ENCODE results near the gene MPRIP.

MPRIP gene

GRCh38 chr17:17073581-17074403 is 31.5 kb downstream of the MPRIP start:
- DNase-seq: no peak

DNA sequence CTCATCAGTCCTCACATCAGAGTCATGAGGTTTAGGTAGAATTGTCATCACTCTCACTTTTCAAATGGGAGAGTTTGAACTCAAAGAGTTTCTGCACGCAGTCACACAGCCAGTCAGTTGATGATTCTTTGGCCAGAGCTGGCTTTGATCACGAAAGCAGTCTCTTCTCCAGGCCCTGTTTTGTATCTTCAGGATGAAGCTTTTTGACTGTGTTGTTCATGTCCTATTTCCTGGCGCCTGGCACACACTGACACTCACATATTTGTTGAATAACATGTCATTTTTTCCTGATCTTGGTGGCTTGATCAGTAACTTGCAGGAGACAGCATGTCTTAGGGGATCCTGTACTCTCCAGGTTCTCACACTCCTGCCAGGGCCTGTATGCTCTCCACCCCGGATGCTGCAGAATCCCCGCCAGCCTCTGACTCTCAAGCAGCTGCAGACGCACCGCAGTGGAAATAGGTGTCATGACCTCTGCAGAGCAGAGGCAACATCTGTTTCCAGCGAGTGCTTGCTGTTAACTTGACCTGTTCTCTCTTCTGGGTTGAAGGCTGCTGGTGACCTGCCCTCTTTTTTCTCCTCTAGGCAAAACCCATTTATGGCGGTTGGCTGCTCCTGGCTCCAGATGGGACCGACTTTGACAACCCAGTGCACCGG is 33.0 kb downstream of the MPRIP start:
- DNase-seq: no peak

- DNase-seq: no peak
These were observed 33.8 kb downstream of the MPRIP start for GRCh38 chr17:17076066-17076465.

DNA sequence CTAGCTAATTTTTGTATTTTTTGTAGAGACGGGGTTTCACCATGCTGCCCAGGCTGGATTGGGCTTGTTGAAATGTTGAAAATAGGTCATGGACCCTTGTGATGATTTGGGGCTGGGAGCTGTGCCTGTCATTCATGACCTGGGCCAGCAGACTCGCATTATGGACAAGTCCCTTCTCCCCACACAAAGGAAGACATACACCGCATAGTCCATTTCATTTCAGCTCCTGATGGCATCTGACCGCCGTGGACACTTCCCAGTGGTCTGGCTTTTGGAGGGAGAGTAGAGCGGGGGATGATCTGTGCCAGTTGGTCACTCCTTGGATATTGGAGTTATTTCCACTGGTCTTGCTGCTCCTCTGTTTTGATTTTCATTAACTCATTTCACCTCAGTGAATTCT is 34.8 kb downstream of the MPRIP start:
- DNase-seq: no peak

DNA sequence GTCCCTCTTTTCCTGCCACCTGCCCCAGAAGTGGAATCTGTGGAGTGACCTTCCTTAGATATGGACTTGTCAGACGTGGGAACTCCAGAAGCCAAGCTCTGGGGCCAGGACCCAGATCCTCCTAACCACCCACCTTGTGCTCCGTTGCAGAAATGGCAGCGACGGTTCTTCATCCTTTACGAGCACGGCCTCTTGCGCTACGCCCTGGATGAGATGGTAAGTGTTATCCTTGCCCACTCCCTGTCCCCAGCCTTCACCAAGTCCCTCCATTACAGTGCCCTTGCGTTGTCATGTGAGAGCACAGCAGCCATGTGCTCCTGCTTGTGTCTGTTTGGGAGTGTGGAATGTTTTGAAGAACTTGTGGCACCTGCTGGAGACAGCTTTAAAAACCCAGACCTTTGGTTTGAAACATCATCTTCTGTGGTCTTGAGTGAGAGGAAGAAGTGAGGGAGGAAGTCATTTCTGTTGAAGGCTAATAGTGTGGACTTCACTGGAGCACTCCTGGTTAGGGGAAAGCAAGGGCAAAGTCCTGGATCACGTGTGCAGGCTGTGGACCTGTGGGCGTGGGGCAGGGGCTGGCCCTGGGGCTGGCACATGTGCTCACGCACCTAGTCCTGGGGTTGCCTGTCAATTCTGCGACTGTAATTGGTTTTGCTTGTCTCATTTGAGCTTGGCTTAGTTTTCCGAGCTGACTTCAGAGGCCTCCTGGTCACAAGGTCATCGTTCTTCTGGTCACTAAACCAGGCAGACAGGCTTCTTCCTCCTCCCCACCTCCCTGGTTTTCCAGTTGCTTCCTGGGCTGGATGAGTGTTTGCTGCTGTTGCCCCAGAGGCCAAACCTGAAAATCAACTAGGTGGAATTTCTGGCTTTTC is 35.8 kb downstream of the MPRIP start:
- DNase-seq: no peak

DNA sequence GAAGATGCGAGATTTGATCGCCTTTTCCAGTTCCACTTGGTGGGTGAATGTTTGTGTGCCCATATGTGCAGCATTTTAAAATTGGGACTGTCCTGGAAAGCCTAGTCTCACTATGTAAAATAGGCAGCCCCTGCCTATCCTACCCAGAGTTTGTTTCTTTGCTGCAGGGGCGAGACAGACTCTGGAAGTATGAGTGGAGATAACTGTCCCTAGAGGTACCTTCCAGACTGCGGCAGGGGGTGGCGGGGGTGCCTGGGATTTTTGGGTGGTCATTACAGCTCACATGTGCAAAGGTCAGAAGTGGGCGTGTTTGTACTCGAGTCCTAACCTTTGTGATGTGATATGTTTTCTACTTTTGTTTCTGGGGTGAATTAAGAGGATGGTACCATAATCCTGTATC is 36.6 kb downstream of the MPRIP start:
- DNase-seq: no peak

- DNase-seq: no peak
These were observed 37.1 kb downstream of the MPRIP start for GRCh38 chr17:17079336-17079735.

GRCh38 chr17:17079761-17080160 is 37.5 kb downstream of the MPRIP start:
- no peak for DNase-seq

GRCh38 chr17:17080181-17080631 is 37.9 kb downstream of the MPRIP start:
- no peak for DNase-seq

GRCh38 chr17:17080781-17081180 is 38.5 kb downstream of the MPRIP start:
- DNase-seq: no peak

GRCh38 chr17:17081304-17081940 is 39.2 kb downstream of the MPRIP start:
- DNase-seq: no peak

DNA sequence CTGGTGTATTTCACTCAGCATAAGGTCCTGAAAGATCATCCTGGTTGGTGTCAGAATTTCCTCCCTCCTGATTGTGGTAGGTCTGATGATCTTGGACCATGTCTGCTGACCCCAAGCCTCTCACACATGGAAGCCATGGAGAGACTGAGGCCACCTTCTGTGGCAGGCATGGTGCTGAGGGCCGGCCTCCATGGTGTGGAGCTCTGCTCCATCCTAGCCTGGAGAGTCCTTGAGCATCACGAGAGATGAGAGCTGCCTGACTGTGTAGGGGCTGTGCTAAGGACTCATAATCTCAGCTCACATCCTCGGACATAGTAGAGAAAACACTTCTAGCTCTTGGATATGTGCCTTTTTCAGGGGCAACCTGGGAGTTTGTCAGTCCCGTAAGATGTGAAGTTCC is 40.6 kb downstream of the MPRIP start:
- DNase-seq: no peak

- DNase-seq: no peak
These were observed 42.1 kb downstream of the MPRIP start for GRCh38 chr17:17084317-17084835.

GRCh38 chr17:17084941-17085340 is 42.7 kb downstream of the MPRIP start:
- no peak for DNase-seq

DNA sequence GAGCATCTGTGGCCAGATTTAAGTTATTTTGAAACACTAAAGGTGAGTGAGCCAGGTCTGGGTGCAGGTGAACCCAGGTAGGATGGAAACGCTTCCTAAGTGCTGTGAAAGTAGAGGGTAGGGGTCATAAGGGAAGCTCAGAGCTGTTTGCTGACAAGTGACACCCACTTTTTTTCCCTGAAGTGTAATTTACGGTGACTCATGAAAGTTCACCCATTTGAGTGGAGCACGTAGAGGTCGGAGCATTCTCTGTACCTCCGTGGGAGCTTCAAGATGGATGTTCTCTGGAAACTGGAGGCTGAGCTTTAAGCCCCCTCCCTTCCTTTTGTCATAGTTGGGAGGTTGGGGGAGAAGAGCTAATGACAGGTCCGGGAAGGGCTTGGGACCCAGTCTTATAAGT is 44.3 kb downstream of the MPRIP start:
- DNase-seq: no peak

GRCh38 chr17:17087424-17088015 is 45.3 kb downstream of the MPRIP start:
- DNase-seq: no peak

DNA sequence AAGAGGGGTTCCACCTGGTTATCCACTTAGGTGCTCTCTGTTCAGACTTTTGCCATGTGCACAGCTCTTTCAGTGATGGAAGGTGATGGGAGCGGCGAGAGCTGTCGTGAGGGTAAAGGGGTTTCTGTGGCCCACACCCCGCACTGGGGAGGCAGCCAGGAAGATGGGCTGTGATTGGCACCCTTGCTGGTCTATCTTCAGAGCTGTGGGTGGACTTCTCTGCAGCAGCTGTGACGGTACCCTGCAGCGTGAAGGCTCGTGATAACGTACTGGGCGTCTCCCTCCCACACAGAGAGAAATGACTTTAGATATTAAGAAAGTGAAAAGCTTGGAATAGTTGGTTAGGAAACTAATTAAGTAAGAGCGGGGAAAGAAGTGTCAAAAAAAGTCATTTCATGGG is 45.8 kb downstream of the MPRIP start:
- DNase-seq: no peak

GRCh38 chr17:17088541-17089525 is 46.6 kb downstream of the MPRIP start:
- DNase-seq: no peak

- no peak for DNase-seq
These were observed 47.8 kb downstream of the MPRIP start for GRCh38 chr17:17089796-17090641.

- no peak for DNase-seq
These were observed 48.4 kb downstream of the MPRIP start for GRCh38 chr17:17090642-17091103.

Data from activated T-cell treated with anti-CD3 and anti-CD28 coated beads, Interleukin-2, amount 50 U/mL, for 48 hours (primary cell).